ENCODE data around the gene ARID5B. TPM values are rescaled to one million over a fixed set of nuclear protein-coding genes. Genes with fewer than 3 reads are reported as not detected.

ARID5B gene
- polyA plus RNA-seq, 6 donors from 2014 or later, result 68.6 to 165 (median 122) TPM

DNA sequence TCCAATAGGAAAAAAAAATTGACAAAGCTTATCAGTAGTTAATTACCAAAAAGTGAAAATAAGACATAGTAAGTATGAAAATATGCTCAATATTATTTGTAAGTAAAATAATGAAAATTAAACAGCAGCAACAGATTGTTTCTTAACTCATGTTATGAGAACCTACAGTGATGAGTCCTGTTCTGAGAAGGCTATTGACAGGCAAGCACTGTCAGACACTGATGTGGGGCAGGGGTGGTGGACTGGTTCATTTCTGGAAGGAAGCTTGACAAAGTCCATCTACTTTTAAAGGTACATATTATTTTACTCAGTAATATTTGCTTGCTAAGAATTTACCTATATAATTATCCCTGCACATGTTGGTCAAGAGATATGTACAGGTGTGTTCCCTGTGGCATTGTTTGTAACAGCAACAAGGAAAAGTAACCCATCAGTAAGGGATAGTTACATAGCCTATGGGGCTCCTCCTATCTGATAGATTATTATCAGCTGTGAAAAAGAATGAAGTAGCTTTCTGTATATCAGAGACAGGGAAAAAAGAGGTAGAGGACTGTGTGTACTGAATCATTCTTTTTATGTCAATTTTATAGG lies 205.5 kb downstream of the ARID5B start:
- Mint-ChIP-seq H3K27ac (peak overlapping the region in 5 of 6 donors; percentile 55 to 72 (median 67)), H3K4me3 (peak overlapping the region in 5 of 8 donors; percentile 4 to 59 (median 35)), H3K9me3 (peaks cover 0 to 2% (median 0%) of the 10 kb centered on the region in 7 donors), H3K4me1 (peaks cover 67 to 95% (median 76%) of the 10 kb centered on the region in 3 donors), H3K27me3 (no peaks in the 10 kb centered on the region), H3K36me3 (no peaks in the 10 kb centered on the region)
- ATAC-seq (ENCODE audit: low read depth in 2 of 2) (no peak), DNase-seq (no peak)

DNA sequence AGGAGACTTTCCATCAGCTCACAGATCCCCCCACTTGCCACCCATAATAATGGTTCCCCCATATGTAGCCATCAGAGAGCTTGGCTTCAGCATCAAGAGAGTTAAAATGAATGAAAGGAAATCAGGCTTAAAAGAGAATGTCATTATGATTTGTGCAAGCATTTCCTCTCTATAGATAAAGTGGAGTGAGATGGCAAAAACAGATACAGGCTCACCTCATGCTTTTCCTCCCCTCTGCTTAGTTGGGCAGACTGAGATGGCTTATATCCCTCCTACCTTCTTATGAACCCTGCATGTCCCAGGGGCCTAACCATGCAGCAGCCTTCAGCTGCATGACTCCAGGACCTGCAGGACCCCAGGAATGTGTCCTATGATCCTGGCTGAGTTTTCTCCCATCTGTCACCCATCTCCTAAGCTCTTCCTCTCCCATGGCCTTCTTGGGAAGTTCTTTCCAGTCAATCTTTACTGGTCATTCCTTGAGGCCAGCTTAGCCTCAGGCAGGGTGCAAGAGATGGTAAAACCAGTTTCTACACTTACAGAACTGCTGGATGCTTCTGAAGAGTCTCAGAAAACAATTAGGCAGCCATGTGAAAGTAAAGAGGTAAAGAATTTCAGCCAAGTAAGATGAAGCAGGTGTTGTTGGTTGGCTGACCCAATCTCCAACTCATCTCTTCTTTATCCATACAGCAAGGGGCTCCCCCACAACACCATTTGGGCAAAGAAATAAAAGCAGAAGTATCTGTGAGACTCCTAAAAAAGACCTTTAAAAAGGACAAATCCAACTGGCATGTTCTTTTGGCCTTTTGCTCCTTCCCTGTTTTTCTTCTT lies 207.5 kb downstream of the ARID5B start:
- Mint-ChIP-seq H3K27ac (peak overlapping the region; percentile 61 to 95 (median 90)), H3K4me3 (peak overlapping the region; percentile 19 to 89 (median 73)), H3K4me1 (peaks cover 55 to 78% (median 60%) of the 10 kb centered on the region in 3 donors), H3K9me3 (peaks cover 0 to 2% (median 0%) of the 10 kb centered on the region in 7 donors), H3K36me3 (no peaks in the 10 kb centered on the region), H3K27me3 (no peaks in the 10 kb centered on the region)
- DNase-seq (peak; percentile 24), ATAC-seq (ENCODE audit: low read depth in 2 of 2) (peak in 1 of 2 donors; percentile 17)

DNA sequence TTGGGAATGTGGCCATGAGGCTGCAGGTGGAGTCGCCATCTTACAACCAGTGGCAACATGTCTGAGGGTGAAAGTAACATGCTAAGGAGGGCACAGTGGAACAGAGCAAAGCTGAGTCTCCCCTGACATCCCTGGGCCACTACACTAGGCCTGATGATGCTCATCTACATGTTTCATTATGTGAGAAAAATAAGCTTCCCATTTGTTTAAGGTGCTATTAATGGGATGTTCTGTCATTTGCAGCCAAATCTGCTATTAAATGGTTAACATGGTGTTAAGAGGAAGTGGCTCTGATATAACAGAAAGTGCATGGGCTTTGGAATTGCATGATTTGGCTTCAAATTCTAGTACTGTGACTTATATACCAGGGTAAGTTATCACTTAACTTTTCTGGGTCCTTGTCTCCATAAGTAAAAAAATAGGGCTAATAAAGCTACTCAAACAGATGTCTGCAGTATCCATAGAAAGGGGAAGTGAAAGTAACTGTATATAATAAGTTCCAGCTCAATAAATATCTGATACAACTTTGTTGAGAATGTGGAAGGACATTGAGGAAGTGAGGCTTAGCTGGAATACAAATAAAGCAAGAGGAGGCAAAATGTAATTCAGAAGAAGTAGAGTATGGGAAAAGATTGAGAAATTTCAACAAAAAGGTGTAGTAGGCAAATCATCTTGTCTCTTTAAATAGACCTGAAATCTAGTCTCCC lies 208.2 kb downstream of the ARID5B start:
- Mint-ChIP-seq H3K9me3 (peaks cover 0 to 3% (median 0%) of the 10 kb centered on the region in 7 donors), H3K4me1 (peaks cover 53 to 73% (median 58%) of the 10 kb centered on the region in 3 donors), H3K27me3 (no peaks in the 10 kb centered on the region), H3K36me3 (no peaks in the 10 kb centered on the region), H3K27ac (peak overlapping the region; percentile 61 to 95 (median 90)), H3K4me3 (peak overlapping the region; percentile 19 to 89 (median 73))
- peak; percentile 91 to 92 for ATAC-seq (ENCODE audit: low read depth in 2 of 2)
- peak; percentile 79 for DNase-seq

DNA sequence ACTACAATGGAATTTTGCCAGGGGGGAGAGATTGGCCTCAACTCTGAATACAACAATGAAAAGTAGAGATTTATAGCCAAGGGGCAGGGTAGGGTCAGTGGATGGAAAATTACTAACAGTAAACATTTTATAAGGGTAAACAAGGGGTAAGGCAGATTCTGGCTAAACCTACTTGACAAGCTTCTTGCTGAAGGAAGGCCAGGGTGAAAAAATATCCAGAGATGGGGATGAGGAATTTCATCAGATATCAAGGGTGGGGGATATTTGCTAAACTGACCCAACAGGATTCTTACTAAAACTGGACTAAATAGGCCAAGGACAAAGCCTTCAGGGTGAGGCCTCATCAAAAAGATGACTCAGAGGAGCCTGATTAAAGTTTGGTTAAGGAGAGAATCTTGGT lies 210.8 kb downstream of the ARID5B start:
- peaks cover 49 to 64% (median 56%) of the 10 kb centered on the region in 3 donors for H3K4me1 Mint-ChIP-seq
- DNase-seq (no peak), ATAC-seq (ENCODE audit: low read depth in 2 of 2) (no peak)
- H3K36me3 Mint-ChIP-seq, result no peaks in the 10 kb centered on the region
- peak overlapping the region in 3 of 6 donors; percentile 16 to 92 (median 51) for H3K27ac Mint-ChIP-seq
- peaks cover 0 to 3% (median 0%) of the 10 kb centered on the region in 7 donors for H3K9me3 Mint-ChIP-seq
- no peaks in the 10 kb centered on the region for H3K27me3 Mint-ChIP-seq
- no peak overlapping the region for H3K4me3 Mint-ChIP-seq

DNA sequence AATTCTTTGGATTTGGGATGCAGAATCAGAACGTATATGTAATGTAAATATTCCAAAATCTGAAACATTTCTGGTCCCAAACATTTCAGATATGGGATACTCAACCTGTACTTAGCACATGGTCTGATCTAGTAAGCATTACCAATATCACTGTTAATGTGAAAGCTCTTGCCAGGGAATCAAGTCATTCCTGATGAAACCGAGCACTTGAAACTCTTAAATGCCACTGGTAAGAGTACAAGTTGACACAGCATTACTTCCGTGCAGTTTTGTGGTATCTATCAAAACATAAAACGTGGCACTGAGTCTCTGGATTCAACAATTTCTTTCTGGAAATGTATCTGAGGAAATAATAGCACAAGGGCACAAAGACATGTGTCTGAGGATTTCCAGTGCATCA lies 211.5 kb downstream of the ARID5B start:
- Mint-ChIP-seq H3K27ac (no peak overlapping the region), H3K36me3 (no peaks in the 10 kb centered on the region), H3K4me3 (no peak overlapping the region), H3K27me3 (no peaks in the 10 kb centered on the region), H3K9me3 (peaks cover 0 to 3% (median 0%) of the 10 kb centered on the region in 7 donors), H3K4me1 (peaks cover 47 to 59% (median 56%) of the 10 kb centered on the region in 3 donors)
- DNase-seq, result no peak
- ATAC-seq (ENCODE audit: low read depth in 2 of 2), result no peak

DNA sequence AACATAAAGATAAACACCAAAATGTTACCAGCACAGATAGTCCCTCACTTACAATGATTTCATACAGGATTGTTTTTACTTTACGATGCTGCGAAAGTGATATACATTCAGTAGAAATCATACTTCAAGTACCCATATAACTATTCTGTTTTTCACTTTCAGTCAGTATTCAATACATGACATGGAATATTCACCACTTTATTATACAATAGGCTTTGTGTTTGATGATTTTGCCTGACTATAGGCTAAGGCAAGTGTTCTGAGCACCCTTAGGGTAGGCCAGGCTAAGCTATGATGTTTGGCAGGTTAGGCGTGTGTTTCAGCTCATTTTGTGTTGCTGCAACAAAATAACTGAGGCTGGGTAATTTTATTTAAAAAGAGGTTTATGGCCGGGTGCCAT lies 212.2 kb downstream of the ARID5B start:
- Mint-ChIP-seq H3K4me1 (peaks cover 43 to 58% (median 50%) of the 10 kb centered on the region in 3 donors), H3K4me3 (no peak overlapping the region), H3K27ac (no peak overlapping the region), H3K9me3 (peaks cover 0 to 3% (median 0%) of the 10 kb centered on the region in 7 donors), H3K27me3 (no peaks in the 10 kb centered on the region), H3K36me3 (no peaks in the 10 kb centered on the region)
- no peak for ATAC-seq (ENCODE audit: low read depth in 2 of 2)
- DNase-seq, result no peak

DNA sequence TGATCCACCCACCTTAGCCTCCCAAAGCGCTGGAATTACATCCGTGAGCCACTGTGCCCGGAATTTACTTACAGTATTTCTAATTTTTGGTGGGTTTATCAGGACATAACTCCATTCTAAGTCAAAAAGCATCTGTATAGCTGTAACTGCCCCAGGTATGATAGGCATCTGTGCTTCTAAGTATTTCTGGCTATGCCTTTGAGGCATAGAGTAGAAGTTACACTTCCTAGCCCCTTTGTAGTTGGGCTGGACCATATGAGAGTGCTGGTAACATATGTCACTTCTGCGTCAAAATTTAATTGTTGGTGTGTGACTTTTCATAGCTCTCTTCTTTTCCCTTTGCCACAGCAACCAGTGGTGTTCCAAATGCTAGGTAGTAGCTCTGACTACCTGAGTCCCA lies 213.8 kb downstream of the ARID5B start:
- H3K27ac Mint-ChIP-seq, result peak overlapping the region in 1 of 6 donors; percentile 40
- no peak for DNase-seq
- no peak for ATAC-seq (ENCODE audit: low read depth in 2 of 2)
- H3K36me3 Mint-ChIP-seq, result no peaks in the 10 kb centered on the region
- peaks cover 0 to 6% (median 0%) of the 10 kb centered on the region in 7 donors for H3K9me3 Mint-ChIP-seq
- H3K4me1 Mint-ChIP-seq, result peaks cover 33 to 49% (median 47%) of the 10 kb centered on the region in 3 donors
- no peaks in the 10 kb centered on the region for H3K27me3 Mint-ChIP-seq
- H3K4me3 Mint-ChIP-seq, result no peak overlapping the region

DNA sequence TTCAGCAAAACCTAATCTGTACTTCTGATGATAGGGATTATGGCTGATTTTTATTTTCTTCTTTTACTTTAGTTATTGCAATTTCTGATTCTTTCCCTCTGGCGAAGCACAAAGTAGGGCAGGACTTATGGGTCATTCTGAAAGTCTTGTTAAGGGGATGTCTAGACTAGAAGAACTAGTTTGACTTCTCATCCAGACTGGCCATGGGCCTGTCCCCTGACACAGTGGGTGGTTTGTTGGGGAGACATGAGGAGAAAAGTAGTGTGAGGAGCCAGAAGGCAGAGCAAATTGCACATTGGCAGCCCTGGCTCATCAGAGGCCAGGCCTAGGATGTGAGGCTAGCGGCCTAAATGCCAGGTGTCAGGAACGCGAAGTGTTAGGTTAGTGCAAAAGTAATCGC lies 214.3 kb downstream of the ARID5B start:
- no peak for ATAC-seq (ENCODE audit: low read depth in 2 of 2)
- Mint-ChIP-seq H3K36me3 (no peaks in the 10 kb centered on the region), H3K9me3 (peaks cover 0 to 6% (median 0%) of the 10 kb centered on the region in 7 donors), H3K4me1 (peaks cover 27 to 44% (median 41%) of the 10 kb centered on the region in 3 donors), H3K4me3 (no peak overlapping the region), H3K27me3 (no peaks in the 10 kb centered on the region), H3K27ac (peak overlapping the region in 2 of 6 donors; percentile 40 to 92)
- no peak for DNase-seq

DNA sequence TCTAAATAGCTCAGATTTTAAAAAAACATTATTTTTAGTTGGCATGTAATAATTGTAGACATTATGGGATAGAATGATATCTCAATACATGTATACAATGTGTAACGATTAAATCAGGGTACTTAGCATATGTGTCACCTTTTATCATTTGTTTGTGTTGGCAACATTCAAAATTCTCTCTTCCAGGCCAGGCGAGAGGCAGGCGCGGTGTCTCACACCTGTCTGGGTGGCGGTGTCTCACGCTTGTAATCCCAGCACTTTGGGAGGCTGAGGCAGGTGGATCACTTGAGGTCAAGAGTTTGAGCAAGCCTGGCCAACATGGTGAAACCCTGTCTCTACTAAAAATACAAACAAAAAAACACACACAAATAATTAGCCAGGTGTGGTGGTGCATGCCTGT lies 215.4 kb downstream of the ARID5B start:
- peaks cover 0 to 8% of the 10 kb centered on the region in 2 donors for H3K36me3 Mint-ChIP-seq
- no peak overlapping the region for H3K4me3 Mint-ChIP-seq
- no peak overlapping the region for H3K27ac Mint-ChIP-seq
- ATAC-seq (ENCODE audit: low read depth in 2 of 2) (no peak), DNase-seq (no peak)
- H3K4me1 Mint-ChIP-seq, result peaks cover 21 to 37% (median 34%) of the 10 kb centered on the region in 3 donors
- H3K9me3 Mint-ChIP-seq, result peaks cover 0 to 8% (median 0%) of the 10 kb centered on the region in 7 donors
- H3K27me3 Mint-ChIP-seq, result no peaks in the 10 kb centered on the region

DNA sequence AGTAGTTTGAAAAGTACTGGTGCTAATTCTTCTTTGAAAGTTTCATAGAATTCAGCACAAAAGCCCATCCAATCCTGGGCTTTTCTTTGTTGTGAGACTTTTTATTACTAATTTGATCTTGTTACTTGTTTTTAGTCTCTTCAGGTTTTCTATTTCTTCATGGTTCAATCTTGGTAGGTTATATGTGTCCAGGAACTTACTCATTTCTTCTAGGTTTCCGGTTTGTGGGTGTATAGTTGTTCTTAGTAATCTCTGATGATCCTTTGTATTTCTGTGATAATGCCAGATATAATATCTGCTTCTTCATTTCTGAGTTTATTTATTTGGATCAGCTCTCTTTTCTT lies 219.7 kb downstream of the ARID5B start:
- DNase-seq, result no peak
- Mint-ChIP-seq H3K27ac (peak overlapping the region in 1 of 6 donors; percentile 66), H3K4me1 (peaks cover 10 to 20% (median 20%) of the 10 kb centered on the region in 3 donors), H3K4me3 (no peak overlapping the region), H3K27me3 (no peaks in the 10 kb centered on the region), H3K36me3 (peaks cover 13 to 20% of the 10 kb centered on the region in 2 donors), H3K9me3 (peaks cover 5 to 29% (median 17%) of the 10 kb centered on the region in 7 donors)
- no peak for ATAC-seq (ENCODE audit: low read depth in 2 of 2)

DNA sequence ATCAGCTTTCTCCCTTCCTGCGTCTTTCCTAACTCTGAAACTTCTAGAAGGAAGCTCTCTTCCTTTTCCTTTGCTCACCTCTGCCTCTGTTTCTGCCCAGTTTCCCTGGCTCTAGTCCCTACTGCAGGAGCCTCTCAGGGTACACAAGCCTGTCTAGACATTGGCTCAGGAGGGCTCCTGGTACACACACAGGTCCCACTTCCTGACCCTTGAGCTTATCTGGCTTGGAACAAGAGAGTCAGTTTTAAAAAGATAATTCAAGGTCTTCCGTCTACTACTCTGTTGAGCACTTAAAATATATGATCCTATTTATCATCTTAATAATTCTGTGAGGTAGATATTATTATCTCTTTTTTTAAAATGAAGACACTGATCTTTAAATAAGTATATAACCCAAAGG lies 226.5 kb downstream of the ARID5B start:
- no peak for ATAC-seq (ENCODE audit: low read depth in 2 of 2)

DNA sequence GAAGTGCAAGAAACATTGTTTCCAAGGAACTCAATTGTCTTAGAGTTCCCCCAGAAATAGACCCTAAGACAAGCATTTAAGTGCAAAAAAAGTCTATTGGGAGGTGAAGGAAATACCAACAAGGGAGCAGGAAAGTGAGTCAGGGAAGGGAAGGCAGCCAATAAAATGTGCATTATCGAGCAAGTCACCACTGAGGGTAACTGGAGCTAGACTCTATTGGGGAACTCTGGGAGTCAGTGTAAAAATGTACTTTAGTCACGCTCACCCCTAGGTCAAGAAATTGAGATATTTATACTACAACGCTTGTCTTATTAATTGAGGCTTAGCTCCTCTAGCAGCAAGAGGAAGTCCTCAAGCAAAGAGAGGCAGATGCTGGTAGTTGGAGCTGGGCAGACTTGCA lies 229.4 kb downstream of the ARID5B start:
- peak overlapping the region in 1 of 8 donors; percentile 36 for H3K4me3 Mint-ChIP-seq
- peak overlapping the region in 1 of 6 donors; percentile 28 for H3K27ac Mint-ChIP-seq
- peaks cover 2 to 12% of the 10 kb centered on the region in 2 donors for H3K36me3 Mint-ChIP-seq
- H3K4me1 Mint-ChIP-seq, result peaks cover 0 to 30% (median 6%) of the 10 kb centered on the region in 3 donors
- peaks cover 3 to 21% (median 14%) of the 10 kb centered on the region in 7 donors for H3K9me3 Mint-ChIP-seq
- no peaks in the 10 kb centered on the region for H3K27me3 Mint-ChIP-seq
- DNase-seq (no peak), ATAC-seq (ENCODE audit: low read depth in 2 of 2) (no peak)

More for the DNA sequence above, 226.5 kb downstream of the ARID5B start:
- peaks cover 0 to 27% (median 8%) of the 10 kb centered on the region in 3 donors for H3K4me1 Mint-ChIP-seq
- H3K27ac Mint-ChIP-seq, result peak overlapping the region in 1 of 6 donors; percentile 74
- peaks cover 3 to 34% (median 14%) of the 10 kb centered on the region in 7 donors for H3K9me3 Mint-ChIP-seq
- H3K36me3 Mint-ChIP-seq, result peaks cover 5 to 15% of the 10 kb centered on the region in 2 donors
- DNase-seq, result no peak
- H3K27me3 Mint-ChIP-seq, result no peaks in the 10 kb centered on the region
- no peak overlapping the region for H3K4me3 Mint-ChIP-seq

DNA sequence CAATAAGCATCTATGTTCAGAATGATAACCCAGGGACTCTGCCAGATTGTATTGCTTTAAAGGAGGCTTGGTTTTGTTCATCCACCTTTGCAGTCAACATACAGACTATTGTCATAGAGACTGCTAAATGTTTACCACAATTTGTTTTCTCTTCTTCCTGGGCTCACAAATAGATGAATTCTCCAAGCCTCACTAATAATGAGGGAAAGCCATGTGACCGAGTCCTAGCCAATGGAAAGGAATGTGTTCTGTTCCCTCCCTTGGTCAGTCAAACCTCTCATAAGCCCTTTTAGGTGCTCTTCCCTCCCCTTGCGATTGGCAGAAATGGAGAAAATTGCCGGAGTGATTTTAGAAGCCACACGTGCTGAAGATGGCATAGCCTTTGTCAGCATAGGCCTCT lies 230.2 kb downstream of the ARID5B start:
- Mint-ChIP-seq H3K4me3 (no peak overlapping the region), H3K27me3 (no peaks in the 10 kb centered on the region), H3K27ac (peak overlapping the region in 3 of 6 donors; percentile 7 to 91 (median 45)), H3K36me3 (peaks cover 0 to 12% of the 10 kb centered on the region in 2 donors), H3K9me3 (peaks cover 3 to 21% (median 14%) of the 10 kb centered on the region in 7 donors), H3K4me1 (peaks cover 0 to 30% (median 4%) of the 10 kb centered on the region in 3 donors)
- DNase-seq (no peak), ATAC-seq (ENCODE audit: low read depth in 2 of 2) (no peak)
